Esophagus mucosa (tissue), 1 donor: ENCODE measurements around the gene NEK10. TPM values are rescaled to one million over a fixed set of nuclear protein-coding genes. Genes with fewer than 3 reads are reported as not detected.
"Not testable (repeated sequence)": the region's sequence is repeated elsewhere in the genome, so short reads cannot be mapped to it uniquely, and the experiment has no call there.

ENCODE experiments used
- ATAC-seq: fragments of 200-7000 bp; cut with Tn5 transposase; one replicate; pipeline ENCODE4 v1.9.1; 2020
- total RNA-seq: library from RNA; stranded (reverse); gene quantifications from one replicate; pipeline ENCODE4 v1.2.4, GENCODE V29; 2023
- donor health status: DM: yes; HTN: yes; CAD: no.

Gene NEK10, protein sequence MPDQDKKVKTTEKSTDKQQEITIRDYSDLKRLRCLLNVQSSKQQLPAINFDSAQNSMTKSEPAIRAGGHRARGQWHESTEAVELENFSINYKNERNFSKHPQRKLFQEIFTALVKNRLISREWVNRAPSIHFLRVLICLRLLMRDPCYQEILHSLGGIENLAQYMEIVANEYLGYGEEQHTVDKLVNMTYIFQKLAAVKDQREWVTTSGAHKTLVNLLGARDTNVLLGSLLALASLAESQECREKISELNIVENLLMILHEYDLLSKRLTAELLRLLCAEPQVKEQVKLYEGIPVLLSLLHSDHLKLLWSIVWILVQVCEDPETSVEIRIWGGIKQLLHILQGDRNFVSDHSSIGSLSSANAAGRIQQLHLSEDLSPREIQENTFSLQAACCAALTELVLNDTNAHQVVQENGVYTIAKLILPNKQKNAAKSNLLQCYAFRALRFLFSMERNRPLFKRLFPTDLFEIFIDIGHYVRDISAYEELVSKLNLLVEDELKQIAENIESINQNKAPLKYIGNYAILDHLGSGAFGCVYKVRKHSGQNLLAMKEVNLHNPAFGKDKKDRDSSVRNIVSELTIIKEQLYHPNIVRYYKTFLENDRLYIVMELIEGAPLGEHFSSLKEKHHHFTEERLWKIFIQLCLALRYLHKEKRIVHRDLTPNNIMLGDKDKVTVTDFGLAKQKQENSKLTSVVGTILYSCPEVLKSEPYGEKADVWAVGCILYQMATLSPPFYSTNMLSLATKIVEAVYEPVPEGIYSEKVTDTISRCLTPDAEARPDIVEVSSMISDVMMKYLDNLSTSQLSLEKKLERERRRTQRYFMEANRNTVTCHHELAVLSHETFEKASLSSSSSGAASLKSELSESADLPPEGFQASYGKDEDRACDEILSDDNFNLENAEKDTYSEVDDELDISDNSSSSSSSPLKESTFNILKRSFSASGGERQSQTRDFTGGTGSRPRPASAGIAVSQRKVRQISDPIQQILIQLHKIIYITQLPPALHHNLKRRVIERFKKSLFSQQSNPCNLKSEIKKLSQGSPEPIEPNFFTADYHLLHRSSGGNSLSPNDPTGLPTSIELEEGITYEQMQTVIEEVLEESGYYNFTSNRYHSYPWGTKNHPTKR
- 0.40 TPM for total RNA-seq

DNA sequence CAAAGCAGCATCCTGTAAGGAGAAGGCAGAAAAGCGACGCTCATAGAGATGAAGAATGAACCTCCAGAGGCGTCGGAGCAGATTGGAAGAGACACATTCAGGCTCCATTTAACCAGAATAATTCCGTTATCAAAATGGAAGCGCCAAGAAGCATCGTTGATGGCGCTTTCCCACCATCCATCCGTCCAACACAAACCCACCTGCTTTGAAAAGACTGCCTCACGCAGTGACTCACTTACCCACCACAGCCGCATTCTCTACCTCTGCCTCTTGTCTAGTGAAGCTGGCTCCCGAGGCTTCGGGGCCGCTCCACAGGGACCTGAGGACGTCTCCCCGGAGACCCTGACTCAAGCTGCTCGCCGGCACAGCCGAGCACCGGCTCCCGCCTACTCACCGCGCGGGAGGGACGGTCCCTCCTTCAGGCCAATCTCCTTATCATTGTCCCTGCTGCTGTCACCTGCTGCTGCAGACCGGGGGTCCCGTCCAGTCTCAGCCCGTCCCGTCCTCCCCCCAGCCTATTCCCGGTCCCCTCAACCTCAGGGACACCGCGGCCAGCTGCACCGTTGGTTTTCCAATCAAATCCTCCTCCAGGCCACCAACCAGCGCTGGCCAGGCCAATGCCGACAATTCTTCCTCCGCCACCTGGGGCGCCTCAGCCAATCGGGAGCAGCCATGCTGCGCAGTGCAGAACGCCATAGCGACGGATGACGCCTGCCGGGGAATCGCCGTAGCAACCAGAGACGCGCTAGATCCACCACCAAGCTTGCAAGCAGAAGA lies at the start of gene NEK10:
Gene NEK10, minus strand, starts transcription at position 553 of the 777 bp plus-strand sequence. CDS start 16,501 bp downstream, outside the sequence.
- ATAC-seq: peak; percentile 100

DNA sequence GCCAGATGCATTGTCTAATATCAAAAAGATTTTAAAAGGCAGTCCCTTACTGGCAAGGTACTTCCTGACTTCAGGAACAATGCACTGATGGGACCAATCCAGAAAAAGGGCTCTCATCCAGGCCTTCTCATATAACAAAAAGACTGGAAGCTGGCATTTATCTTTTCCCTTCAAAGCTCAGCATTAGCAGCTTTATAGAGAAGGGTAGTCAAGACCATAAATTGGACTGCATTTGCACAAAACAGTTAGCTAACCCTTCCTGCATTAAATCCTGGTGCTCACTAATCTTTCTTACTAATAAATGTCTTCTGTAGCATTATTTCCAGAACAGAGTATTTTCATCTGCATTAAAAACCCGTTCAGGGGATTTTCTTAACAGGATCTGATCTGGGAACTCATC lies 46.0 kb upstream of the NEK10 start:
- no peak for ATAC-seq

DNA sequence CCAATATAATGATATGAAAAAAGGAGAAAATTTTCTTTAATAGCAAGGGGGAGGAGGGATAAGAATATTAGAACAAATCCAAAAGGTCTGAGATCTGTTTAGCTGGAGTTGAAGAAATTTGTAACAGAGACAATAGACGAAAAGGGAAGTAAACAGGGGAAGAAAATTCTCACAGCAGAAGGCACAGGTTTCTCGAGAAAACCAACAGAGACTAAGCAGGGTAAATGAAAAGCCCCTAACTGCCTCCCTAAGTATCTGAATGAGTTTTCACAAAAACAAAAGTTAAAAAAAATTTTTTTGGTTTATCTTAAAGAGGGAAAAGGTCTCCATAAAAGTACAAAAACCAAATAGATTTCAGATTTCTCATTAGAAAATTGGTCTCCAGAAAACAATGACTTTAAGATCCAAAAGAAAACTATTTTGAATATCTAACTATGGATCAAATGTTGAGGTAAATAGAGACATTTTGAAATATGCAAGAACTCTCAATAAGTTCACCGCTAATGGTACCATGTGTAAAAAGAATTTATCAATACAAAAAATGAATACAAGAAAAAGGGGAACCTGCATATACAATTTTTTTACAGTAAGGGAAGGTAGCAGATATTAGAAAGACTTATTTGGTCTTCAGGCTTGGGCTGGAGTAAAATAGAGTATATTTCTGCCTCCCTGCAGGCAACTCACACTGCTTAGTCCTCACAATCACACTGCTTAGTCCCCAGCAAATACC lies 23.9 kb upstream of the NEK10 start:
- ATAC-seq: no peak

DNA sequence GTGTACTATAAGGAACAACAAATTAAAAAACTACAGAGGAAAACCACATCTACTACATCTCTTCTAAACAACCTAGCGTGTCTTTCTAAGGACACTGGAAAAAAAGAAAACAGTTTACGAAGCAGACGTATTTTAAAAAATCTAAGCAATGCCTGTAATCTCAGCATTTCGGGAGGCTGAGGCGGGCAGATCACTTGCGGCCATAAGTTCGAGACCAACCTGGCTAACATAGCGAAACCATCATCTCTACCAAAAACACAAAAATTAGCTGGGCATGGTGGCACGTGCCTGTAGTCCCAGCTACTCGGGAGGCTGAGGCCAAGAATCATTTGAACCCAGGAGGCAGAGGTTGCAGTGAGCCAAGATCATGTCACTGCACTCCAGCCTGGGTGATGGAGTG lies 23.2 kb upstream of the NEK10 start:
- ATAC-seq: not testable (repeated sequence)

DNA sequence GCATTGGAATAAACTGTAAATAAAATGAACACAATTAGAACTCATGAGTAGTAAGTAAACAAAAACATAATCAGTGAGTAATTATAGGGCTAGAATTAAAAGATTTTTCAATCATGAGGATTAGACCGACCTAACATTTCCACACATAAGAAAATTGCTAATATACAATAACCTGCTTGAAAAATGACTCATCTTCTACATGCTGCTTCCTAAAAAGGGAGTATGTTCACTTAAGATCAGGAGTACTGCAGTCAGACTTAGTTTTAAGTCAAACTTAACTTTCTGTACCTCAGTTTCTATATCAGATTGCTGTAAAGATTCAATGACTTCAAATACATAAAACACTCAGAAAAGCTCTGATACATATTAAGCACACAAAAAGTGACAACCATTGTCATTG lies 22.6 kb upstream of the NEK10 start:
- no peak for ATAC-seq

DNA sequence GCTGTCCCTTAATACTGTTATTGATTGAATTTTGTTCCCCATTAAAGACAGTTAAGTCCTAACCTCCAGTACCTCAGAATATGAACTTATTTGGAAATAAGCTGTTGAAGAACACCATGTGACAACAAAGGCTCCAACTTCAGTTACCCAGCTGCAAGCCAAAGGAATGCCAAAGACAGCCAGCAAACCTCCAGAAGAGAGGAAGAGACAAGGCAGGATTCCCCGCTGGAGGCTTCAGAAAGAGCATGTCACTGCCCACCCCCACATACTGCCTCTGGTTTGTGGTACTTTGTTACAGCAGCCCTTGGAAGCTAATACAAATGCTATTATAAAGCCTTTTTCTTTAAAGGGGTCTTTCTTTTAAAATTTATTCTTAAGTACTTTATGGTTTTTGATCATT lies 18.4 kb upstream of the NEK10 start:
- no peak for ATAC-seq

DNA sequence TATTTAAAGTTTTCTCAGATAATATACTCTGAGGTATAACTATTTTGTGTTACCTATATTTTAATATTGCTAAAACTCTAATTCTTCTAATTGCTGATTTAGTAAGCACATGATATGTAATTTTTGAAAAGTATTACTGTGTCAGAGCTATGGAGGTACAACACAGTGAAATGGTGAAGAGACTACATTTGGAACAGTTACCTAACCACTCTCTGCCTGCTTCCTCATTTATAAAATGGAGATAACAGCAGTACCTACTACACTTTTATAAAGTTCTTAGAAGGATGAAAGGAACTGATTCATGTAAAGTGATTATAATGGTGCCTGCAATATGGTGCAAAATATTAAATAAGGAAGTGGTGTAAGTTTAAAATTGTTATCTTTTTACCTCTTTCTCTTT lies 16.3 kb upstream of the NEK10 start:
- ATAC-seq: no peak

DNA sequence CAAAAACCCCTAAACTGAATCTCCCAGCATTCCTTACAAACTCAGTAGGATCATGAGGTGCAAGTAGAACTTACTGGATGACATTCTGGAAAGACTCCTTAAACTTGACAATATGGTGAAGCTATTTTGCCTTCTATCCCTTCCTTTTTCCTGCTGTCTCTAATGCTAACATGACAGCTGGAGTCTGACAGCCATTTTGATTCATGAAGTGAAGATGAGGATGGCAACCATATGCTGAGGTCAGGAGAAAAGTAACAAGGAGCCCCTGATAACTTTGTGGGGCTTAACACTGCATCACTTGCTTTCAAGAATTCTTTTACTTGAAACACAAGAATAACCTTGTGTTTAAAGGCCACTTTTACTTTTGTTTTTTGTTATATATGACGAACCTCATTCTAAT lies 15.0 kb upstream of the NEK10 start:
- ATAC-seq: no peak

DNA sequence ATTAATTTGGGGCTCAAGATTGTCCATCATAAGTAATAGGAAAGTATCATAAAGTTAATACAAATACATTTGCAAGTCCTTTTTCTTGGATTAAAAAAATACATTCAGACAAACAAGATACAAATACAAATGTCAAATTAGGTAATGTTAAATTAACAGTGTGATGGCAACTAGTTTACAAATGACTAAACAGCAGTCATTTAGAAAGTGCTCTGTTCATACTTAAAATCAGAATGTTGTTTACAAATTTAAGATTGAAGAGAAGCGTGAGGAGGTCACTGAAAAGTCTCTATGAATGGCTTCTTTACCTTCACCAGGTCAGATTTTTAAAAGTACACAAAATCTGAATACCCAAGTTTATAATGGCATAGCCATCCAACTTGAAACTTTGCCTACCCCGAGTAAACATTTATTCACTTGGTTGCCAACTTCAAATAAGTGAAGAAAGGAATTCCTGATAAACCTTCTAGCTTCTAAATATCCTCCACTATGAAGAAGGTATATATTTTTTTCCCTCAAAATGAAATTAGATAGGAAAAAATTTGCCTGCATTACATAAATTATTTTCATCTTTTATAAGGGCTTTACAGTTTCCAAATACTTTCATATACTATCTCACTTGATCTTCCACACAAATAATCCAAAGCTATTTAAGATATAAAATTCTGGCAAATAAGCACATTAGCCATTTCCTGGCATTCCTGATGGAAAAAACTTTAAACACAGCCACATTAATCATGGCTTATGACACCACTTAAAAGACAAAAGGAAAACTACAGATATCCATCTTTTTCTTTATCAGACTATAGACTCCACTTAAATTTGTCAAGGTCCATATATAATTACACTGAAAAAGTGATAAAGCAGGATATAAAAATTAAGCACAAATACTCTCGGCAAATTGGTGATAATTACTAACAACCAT lies 11.5 kb upstream of the NEK10 start:
- no peak for ATAC-seq

DNA sequence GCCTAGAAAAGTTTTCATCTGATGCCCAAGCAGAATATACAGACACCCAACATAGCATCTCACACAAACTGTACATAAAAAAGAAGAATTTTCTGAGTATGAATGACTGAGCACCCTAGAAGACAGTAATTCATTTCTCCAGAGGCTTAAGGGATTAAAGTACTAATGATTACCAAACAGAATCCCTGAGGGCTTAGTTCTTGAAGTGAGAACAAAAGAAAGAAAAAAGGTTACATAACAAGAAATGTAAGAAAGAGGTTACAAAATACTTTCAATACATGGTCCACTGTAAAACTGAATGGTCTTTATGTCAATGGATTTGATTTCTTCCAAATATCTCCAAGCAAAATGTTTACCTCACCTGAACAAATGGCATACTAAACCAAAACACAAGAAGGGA lies 9.1 kb upstream of the NEK10 start:
- peak; percentile 41 for ATAC-seq

DNA sequence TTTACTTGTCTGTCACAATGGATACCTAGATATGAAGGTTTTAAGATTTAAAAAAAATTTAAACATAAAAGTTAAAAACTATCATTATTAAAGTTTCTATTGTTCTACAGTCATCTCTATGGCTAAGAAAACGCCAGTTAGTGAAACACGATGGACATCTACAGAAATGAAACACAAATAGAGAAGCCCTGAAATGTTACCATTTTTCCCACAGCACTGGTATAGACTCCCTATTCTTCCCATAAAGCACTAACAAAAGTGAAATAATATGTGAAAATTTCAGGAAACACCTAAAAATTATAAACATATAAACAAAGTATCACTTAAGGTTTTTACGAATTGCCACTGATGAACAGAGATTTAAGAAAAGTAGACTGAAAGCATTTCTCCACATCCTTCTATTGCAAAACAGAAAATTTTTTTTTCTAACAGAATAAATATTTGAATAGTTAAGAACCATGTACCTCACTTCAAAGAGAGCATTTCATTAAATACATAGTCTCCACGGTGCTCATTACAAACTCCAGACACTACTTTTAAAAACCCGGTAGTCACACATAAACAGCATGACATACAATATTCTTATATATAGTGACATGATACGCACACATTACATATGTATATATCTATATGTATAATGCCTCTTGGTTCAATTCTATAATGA lies 7.1 kb upstream of the NEK10 start:
- no peak for ATAC-seq

DNA sequence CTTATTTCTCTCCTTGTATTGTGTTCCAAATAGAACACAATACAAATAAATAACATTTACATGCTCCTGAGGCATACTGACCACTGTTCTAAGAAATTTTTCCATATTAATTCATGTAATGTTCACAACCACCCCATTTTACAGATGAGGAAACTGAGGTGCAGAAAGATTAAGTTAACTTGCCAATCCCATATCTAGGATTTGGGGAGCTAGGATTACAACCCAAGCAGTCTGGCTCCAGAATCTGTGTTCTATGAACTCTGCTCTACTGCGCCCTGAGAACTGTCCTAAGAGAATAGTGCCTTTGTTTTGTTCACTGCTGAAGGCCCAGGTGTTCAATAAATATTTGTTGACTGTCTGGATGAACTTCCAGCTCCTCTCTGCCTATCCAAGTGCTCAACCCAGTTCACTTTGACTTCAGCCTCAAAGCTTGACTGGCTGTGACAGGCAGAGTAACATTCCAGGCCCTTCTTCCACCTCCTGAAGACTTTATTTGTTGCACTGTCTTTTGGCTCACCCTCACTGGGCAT lies 3.1 kb downstream of the NEK10 start:
- ATAC-seq: no peak

DNA sequence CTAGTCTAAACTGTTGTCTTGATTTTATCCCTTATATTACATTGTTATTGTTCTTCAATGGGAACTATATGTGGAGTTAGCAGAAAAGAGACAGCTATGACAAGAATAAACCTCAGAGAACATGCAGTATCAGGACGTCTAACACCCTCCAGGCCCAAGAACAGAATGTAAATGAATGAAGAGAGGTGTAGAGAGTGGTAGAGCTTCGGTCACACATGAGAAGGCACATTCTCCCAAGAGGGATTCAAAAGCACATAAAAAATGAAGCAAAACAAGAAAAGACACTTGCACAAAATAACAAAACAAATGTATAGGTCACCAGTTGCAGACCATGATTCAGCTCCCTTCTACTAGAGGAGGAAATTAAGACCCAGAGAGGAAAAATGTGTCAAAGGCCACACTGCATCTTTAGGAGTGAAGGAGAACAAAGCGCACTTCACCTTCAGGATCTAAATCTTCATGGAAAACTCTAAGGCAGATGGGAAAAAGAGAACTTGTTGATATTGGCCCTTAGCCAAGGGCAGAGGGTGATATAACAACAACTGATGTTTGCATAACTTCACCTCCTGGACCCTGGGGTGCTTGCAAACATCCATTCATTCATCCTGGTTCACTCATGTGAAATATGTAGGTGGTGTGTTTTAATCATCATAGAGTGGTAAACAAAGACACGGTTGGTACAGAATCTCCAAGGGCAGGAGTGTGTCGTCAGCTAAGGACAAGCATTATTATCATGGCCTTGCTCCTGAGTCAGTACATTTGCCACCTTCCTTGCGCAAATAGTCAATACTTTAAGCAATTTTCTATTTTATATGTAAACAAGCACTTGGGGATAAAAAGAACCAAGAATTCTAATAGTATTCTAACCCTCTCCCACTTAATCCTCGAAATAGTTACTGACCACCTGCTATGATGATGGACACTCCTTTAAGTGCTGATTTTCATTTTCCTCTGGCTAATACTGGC lies 8.8 kb downstream of the NEK10 start:
- ATAC-seq: peak; percentile 47

DNA sequence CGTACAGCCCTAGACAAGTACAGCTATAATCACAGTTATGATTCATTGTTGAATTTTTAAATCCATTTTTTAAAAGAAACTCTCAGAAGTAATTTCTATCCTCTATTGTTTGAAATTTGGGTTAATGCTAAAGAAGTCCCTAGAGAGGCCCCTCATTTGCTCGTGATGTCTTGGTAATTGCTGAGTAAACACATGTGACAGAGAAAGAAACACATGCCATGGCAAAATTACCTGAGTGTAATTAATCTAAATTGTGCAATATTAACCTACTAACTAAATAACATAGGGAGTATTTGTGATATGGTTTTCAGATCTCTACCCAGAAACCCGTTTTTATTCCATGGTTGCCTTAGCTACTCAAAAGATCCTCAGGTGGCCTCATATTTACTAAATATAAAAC lies 10.8 kb downstream of the NEK10 start:
- no peak for ATAC-seq

DNA sequence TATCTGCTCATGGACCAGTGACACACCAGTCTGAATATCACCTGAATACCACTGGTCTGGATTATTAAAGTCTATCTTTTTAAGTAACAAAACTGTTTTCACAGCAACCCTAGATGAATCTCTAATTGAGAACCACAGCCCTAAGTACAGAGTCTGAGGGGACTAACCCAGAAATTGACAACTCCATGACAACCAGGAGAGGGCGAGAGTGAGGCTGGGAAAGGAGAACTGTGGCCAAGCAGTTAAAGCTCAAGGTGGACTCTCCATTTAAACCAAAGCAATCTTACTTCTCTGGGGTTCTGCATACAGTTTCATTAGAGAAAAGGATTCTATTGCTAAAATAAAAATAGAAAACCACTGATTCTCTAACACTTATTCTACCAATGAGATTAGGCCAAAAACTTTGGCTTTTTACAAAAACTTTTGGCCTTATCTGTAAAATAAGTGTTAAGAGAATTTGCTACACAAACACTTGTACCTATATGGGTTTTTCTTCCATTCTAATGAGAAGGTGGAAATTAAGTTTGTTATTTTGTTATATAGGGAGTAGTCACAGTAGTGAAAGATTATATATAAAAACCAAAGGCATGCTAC lies 11.4 kb downstream of the NEK10 start:
- ATAC-seq: peak; percentile 81

DNA sequence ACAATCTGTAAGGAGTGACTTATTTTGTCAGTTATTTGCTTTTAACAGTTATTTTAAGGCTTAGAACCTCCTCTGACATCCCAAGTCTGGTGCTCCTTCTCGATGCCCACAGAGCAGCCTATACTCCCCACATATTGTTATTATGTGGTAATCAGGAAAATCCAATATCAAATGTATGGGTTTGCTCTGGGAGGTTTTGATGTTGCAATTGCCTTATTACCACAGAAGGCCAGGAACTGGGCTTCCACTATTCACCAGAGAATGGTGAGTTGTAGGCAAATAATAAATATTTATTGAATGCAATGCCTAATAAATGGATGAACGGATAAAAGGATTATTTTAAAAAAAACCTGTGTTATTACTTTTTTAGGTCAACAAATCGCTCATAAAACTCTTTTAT lies 12.2 kb downstream of the NEK10 start:
- no peak for ATAC-seq

DNA sequence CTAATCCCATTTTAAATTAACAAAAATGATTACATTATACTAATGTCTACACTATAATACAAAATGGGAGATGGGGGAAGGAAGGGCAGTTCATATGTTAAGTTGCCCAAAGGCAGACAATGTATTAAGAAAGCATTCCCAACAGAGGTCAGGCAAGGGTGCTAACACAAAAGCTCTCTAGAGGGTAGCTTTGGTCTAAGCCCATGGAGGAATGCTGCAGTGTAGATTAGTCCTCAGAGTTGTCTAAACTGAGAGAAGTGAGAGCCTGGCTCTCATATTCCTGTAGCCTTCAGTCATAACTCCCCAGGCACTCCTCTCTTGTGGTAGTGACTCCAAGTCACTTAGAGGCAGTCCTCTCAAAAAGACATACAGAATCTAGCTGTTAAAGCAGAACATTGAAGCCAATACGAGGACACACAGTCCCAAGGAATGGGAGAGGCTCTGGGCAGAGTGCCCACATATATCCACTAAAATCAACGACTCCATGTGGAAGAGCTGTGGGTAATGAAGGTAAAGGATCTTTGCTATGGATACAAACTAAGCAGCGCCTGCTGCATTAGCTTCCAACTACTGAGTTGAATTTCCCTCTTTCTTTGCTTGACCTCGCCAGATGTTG lies 14.5 kb downstream of the NEK10 start:
- no peak for ATAC-seq

DNA sequence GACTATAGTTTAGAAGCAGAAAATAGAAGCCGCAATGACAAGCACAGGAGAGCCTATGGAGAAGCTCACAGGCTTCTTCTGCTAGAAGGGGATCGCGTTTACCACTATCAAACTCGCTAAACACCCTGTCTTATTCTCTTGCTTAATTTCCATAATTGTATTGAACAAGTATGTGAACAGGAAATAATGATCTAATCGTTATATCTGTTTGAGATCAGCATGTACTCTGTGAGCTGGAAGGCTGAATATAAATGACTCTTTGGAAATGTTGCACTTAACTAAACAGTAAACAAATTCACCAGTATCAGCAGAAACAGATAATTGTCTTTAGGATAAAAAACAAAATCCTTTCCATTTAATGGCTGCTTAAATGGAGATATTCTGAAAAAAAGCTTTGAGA lies 15.0 kb downstream of the NEK10 start:
- no peak for ATAC-seq
